NCI-H2196 (cell line): ENCODE data around the gene EHBP1.

Source experiments
- DNase-seq: peaks from one replicate; lab custom pipeline; 2025; ENCODE audit not compliant: unreplicated experiment; lab: John Stamatoyannopoulos, UW

EHBP1 gene

GRCh38 chr2:62812921-62813825 lies 107.7 kb downstream of the EHBP1 start:
- DNase-seq: no peak

GRCh38 chr2:62814123-62814522 lies 108.6 kb downstream of the EHBP1 start:
- DNase-seq: no peak

DNA sequence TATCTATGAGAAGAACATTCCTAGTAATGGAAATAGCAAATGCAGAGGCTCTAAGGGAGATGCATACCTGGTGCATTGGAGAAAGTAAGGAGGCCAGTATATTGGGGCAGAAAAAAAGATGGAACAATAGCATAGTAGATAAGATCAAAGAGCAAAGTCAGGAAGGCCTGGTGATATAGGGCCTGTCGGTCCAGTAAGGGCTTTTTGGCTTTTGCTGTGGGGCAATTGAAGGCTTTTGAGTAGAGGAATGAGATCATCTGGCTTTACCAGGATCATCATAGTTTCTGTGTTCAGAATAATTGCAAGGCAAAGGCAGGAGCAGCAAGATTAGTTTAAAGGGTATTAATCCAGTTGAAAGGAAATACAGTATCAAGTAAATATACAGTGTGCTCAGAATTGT lies 111.8 kb downstream of the EHBP1 start:
- DNase-seq: no peak

GRCh38 chr2:62817995-62818713 lies 112.6 kb downstream of the EHBP1 start:
- DNase-seq: no peak

DNA sequence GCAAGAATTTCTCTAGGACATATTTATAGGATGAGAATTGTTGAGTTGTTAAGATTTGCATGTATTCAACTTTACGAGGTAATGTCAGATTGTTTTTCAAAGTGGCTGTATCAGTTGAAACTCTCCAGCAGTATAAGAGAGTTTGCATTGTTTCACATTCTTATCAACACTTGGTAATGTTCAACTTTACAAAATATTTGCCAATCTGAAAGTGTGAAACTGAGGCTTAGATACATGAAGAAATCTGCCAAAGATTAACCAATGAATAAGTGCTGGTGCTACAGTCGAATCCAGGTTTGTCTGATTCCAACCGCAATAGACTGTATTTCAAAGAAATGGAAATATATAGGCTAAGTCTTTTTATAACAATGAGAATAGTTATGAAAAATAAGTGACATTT lies 117.0 kb downstream of the EHBP1 start:
- no peak for DNase-seq

DNA sequence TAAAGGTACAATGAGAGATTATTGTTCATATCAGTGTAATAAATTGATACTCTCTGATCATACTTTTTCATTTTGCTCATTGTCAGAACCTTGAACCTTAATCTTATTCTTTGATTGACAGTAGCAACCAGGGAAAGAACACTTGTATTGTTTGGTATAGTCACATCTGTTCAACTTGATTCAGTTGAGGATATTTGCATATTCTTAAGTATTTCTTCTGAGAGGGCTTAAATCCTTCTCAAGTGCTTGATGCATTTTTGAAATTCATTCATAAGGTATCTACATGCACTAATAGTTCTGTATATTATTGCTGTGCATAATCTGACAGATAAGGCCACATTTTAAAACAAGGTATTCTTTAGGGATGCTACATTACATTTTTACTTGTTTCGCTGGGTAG lies 118.9 kb downstream of the EHBP1 start:
- DNase-seq: no peak

DNA sequence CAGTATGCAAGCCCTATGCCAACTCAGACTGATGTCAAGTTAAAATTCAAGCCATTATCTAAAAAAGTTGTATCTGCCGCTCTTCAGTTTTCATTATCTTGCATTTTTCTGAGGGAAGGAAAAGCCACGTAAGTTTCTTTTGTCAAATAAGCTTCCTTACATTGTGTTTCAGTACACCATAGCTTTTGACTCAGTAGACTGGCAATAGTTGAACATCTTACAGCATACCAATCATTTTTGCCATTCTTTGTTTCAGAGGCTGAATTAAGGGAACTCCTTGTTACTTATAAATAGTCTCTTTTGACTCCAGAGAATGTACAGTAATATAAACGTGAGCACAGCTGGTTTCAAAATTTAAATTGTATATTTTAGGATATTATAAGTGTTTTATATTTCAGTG lies 120.6 kb downstream of the EHBP1 start:
- DNase-seq: no peak

DNA sequence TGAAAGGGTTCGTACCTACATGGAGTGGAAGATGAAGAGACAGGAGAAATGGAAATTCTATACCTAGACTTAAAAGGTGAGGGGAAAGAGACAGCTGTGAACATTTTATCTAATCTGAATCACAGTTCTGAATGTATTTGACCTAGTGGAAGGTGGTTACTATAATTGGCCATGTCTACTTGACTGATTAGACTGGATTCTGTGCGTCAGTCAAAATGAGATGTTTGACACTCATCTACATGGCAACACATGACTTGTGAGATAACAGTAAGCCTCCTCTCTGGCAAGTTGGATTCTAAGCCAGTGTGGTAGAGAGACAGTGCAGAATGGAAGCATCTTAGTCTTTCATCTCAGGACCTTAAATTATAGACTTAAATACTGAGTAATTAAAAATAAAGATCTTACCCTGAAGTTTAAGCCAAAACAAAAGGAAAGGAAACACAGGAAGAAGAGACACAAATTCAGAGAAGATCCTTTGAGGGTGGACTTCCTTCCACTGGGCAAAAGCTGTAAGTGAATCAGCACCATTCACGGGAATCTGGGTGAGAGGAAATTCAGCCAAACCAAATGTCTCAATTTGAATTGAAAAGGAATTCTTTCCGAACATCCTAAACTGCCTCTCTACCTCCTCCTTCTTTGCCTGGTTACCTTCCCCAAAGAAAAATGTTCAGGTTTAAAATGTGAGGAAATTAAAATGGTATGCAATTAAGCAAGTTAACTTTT lies 121.6 kb downstream of the EHBP1 start:
- no peak for DNase-seq

DNA sequence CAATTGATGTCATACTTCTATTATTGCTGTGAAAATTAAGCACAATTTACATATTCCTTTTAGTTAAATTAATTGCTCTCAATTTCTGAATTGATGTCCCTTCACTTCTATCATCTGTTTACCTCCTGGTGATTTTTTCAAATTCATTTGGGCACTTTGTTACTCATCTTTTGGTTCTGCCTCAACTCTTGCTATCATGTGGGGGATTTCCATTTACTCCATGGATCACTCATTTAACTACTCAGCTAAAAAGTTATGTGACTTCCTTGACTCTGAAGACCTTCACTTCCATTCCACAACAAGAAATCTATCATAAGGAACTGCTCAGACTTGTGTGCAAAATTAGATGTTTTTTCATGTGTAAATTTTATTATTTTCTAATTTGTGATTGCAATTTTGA lies 126.2 kb downstream of the EHBP1 start:
- no peak for DNase-seq

DNA sequence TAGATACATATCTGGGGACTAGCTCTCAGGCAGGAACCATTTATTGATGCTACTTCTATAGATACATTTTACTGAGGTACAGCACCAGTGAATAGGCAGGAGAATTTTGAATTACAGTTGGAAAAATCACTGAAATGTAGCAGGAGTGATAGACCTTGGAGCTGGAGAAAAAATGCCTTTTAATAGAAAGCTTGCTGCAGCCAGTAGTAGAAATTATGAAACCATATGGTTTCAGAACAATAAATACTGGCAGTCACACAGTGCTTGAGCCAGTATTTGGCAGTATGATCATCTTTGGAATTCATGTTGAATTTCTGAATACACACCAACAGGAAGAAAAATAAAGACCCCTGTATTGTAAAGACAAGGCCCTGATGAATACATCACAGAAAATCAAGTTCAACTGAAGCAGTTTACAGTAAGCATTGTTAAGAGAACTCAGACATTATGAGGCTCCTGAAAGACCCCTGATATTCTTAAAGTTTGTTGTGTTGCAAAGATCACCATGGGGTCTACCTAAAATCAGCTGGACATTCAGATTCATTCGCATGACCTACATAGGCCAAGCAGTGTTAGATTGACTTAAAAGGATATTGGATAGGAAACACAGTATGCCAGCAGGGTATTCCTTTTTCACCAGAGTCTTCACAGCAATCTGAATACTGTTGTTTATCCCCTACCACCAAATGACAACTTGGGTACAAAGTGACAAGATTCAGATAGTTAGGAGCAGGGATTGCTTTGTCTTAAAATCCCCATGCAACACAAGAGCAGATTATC lies 139.0 kb downstream of the EHBP1 start:
- no peak for DNase-seq

DNA sequence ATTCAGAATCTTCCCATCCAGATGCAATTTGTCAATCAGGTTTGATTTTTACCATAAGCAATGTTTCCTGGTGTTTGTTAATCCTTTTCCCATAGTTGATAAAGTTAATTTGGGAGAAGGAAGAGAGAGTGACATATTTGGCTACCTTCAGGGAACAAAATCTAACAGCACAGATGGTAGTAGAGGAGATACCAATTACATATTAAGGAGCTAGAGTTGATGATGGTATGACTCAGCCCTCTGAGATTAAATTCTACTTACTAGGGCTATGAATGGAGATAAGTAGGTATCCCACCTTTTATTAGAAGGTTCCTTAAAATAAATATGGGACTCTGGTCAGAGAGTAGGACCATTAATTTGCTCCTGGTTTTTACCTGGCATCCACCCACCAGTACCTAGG lies 139.7 kb downstream of the EHBP1 start:
- no peak for DNase-seq

DNA sequence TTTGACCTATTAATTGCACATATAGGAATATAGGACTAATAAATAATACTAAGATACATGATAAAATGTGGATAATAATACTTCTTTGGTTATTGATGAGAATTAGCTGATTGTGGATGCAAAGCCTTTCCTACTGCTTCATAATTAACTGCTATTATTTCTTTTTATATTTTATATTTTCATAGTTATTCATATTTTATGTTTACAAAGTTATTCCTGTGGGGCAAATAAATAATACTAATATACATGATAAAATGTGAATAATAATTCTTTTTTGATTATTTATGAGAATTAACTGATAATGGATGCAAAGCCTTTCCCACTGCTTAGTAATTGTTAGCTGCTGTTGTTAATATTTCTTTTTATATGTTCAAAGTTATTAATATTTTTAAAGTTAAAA lies 146.7 kb downstream of the EHBP1 start:
- no peak for DNase-seq

- no peak for DNase-seq
These were observed 149.3 kb downstream of the EHBP1 start for GRCh38 chr2:62854600-62855514.

DNA sequence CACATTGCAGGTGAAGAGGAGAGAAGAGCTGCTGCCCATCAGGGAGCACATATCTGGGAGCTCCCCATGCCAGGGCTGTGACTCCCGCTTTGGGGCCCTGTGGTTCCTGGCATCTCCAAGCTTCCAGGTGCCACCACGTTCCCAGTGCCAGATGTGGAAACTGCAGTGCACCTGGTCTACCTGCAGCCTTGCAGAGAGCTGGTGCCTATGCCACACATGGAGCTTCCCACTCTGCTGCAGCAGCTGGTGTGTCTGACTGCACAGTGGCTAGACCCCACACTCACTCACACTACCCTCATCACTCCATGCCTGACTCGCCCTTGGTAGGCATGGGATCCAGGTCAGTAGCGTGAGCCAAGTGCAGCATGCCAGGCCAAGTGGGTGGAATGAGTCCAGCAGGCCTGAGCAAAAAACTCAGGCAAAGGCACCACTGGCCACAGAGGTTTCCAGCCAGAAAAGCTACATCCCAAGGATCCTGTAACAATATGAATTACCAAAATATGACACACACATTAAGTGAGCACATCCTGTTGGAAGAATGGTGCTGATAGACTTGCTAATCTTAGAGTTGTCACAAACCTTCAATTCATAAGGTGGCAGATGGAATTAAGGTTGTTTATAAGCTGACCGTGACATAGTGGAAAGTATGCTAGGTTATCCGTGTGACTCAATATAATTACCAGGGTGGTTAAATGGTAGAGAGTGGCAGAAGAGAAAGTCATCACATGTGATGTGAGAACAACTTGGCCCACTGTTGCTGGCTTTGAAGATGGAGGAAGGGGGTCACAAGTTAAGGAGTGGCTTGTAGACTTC lies 150.9 kb downstream of the EHBP1 start:
- no peak for DNase-seq

GRCh38 chr2:62857139-62857931 lies 151.8 kb downstream of the EHBP1 start:
- DNase-seq: no peak

GRCh38 chr2:62858231-62858832 lies 152.8 kb downstream of the EHBP1 start:
- no peak for DNase-seq

DNA sequence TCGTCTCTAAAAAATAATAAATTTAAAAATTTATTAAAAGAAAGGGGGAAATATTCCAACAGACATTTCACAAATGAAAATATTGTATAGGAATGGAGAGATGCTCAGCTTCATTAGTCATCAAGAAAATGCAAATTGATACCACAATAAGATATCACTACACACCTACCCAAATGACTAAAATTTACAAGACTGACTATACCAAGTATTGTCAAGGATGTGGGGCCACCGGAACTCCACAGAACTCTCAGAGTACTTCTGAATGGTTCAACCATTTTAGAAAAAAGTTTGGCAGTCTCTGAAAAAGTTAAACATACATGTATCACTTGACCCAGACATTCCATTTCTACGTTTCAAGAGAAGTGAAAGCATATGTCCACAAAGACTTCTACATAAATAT lies 163.4 kb downstream of the EHBP1 start:
- no peak for DNase-seq

DNA sequence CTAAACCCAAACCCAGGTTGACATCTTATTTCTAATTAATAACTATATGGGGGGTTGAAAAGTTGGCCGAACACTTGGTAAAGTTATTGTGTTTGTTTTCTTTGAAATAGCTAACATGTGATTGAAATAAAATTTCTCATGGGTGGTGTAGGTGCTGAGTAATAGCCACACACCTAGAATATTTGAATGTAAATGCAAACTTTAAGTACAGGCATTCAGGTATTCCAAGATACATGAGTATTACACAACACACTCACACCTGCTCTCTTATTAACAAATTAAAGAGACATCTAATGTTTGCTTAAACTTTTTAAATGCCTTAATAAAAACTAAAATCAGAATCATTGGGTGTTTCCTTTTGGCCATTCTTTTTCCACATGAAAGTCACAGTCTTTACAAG lies 165.5 kb downstream of the EHBP1 start:
- DNase-seq: no peak
